ENCODE data around the gene DPYSL4. TPM values are rescaled to one million over a fixed set of nuclear protein-coding genes. Genes with fewer than 3 reads are reported as not detected.

The DPYSL4 gene
- total and polyA plus RNA-seq, 2 of the 13 experiments (the other 11 are each of a cell fraction or from before 2014, with no cell fraction given): 0.84 to 1.2 TPM

- TF ChIP-seq, protein P1, sequence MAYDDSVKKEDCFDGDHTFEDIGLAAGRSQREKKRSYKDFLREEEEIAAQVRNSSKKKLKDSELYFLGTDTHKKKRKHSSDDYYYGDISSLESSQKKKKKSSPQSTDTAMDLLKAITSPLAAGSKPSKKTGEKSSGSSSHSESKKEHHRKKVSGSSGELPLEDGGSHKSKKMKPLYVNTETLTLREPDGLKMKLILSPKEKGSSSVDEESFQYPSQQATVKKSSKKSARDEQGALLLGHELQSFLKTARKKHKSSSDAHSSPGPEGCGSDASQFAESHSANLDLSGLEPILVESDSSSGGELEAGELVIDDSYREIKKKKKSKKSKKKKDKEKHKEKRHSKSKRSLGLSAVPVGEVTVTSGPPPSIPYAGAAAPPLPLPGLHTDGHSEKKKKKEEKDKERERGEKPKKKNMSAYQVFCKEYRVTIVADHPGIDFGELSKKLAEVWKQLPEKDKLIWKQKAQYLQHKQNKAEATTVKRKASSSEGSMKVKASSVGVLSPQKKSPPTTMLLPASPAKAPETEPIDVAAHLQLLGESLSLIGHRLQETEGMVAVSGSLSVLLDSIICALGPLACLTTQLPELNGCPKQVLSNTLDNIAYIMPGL (CRISPR knock-in tag; IDR thresholded peaks at IDR 0.05; ENCODE audit: borderline replicate concordance in 1 of 2, low read depth in 1 of 2): peak; percentile 31 to 53; a peak in 1 of 4 replicates
- TF ChIP-seq FOSL2 (CRISPR knock-in tag; IDR thresholded peaks at IDR 0.05) (0 out of 2 replicates have a peak, but pooled peaks have one; percentile 21), FOXA3 (CRISPR knock-in tag; IDR thresholded peaks at IDR 0.05) (no peak), ZNF382 (CRISPR knock-in tag; IDR thresholded peaks at IDR 0.05; ENCODE audit: borderline replicate concordance) (no peak), ZNF331 (CRISPR knock-in tag; IDR thresholded peaks at IDR 0.05) (peak; percentile 69; the same call in 1 of the 2 replicates), RFX5 (IDR thresholded peaks at IDR 0.05; ENCODE audit: low read depth, low read length) (0 out of 2 replicates have a peak, but pooled peaks have one; percentile 4), SATB2 (CRISPR knock-in tag; IDR thresholded peaks at IDR 0.05) (no peak), ZBTB3 (CRISPR knock-in tag; IDR thresholded peaks at IDR 0.05; ENCODE audit: borderline replicate concordance, low read depth) (no peak), ZNF619 (CRISPR knock-in tag; IDR thresholded peaks at IDR 0.05) (peak; percentile 78; the same call in 1 of the 2 replicates), KDM2A (CRISPR knock-in tag; IDR thresholded peaks at IDR 0.05; ENCODE audit: borderline replicate concordance, low read depth) (peak; percentile 63; the same call in 1 of the 2 replicates), NR2F6 (IDR thresholded peaks at IDR 0.05) (no peak), NR2F6 (CRISPR knock-in tag; IDR thresholded peaks at IDR 0.05) (0 out of 2 replicates have a peak, but pooled peaks have one; percentile 27), MIXL1 (CRISPR knock-in tag; IDR thresholded peaks at IDR 0.05) (no peak), UBTF (CRISPR knock-in tag; IDR thresholded peaks at IDR 0.05) (0 out of 2 replicates have a peak, but pooled peaks have one; percentile 35), IRF2 (CRISPR knock-in tag; IDR thresholded peaks at IDR 0.05) (peak; percentile 30; the same call in 1 of the 2 replicates), ZGPAT (CRISPR knock-in tag; IDR thresholded peaks at IDR 0.05) (peak; percentile 27; the same call in 1 of the 2 replicates), ZNF558 (CRISPR knock-in tag; IDR thresholded peaks at IDR 0.05; ENCODE audit: borderline replicate concordance) (peak; percentile 53; the same call in 1 of the 2 replicates), NCOR1 (IDR thresholded peaks at IDR 0.05; ENCODE audit: borderline replicate concordance, low read length) (no peak), ZFX (CRISPR knock-in tag; IDR thresholded peaks at IDR 0.05; ENCODE audit: low read depth) (peak; percentile 34; the same call in 1 of the 2 replicates), ZNF850 (CRISPR knock-in tag; conservative IDR thresholded peaks at IDR 0.05) (no peak)
- TF ChIP-seq, protein P2, sequence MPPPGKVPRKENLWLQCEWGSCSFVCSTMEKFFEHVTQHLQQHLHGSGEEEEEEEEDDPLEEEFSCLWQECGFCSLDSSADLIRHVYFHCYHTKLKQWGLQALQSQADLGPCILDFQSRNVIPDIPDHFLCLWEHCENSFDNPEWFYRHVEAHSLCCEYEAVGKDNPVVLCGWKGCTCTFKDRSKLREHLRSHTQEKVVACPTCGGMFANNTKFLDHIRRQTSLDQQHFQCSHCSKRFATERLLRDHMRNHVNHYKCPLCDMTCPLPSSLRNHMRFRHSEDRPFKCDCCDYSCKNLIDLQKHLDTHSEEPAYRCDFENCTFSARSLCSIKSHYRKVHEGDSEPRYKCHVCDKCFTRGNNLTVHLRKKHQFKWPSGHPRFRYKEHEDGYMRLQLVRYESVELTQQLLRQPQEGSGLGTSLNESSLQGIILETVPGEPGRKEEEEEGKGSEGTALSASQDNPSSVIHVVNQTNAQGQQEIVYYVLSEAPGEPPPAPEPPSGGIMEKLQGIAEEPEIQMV (CRISPR knock-in tag; IDR thresholded peaks at IDR 0.05; ENCODE audit: low read depth): no peak
Measured at GRCh38 chr10:132223156-132223590, 36.4 kb downstream of the DPYSL4 start (continued).
